Body of pancreas (tissue), 4 donors: Measurements from ENCODE around the gene ERC2. TPM values are rescaled to one million over a fixed set of nuclear protein-coding genes. Genes with fewer than 3 reads are reported as not detected.

ENCODE experiments used
- ATAC-seq: fragments of 150-250 bp; one replicate; pipeline ENCODE4 v1.9.1; 2016
- DNase-seq, 4 donors: peaks; one replicate each; pipeline ENCODE4 v3.0.0-alpha.2; 2019
- H3K27ac ChIP-seq, 4 donors: fragments of 200-600 bp; sonication (generic); 1 replicate in 3 of 4; 2 replicates in 1 of 4; pipeline versions ENCODE4 v1.5.1 to v1.6.1; 2016 to 2019; ENCODE audit warnings: mild to moderate bottlenecking in 1 of 4, mixed read lengths in 1 of 4, moderate library complexity in 1 of 4
- H3K27me3 ChIP-seq, 2 donors: fragments of 200-600 bp; sonication (generic); one replicate each; pipeline ENCODE4 v1.6.0; 2016; ENCODE audit warnings: mild to moderate bottlenecking in 1 of 2
- H3K36me3 ChIP-seq, 2 donors: fragments of 200-600 bp; sonication (generic); replicated peaks in 1 of 2; 2 replicates each; pipeline ENCODE4 v1.5.1; 2016; ENCODE audit warnings: low read depth in 2 of 2; ENCODE audit not compliant: insufficient read depth in 1 of 2
- H3K4me1 ChIP-seq: fragments of 200-600 bp; sonication (generic); one replicate; pipeline ENCODE4 v1.6.0; 2016
- H3K4me3 ChIP-seq, 2 donors: fragments of 200-600 bp; sonication (generic); 1 replicate in 1 of 2; 2 replicates in 1 of 2; pipeline ENCODE4 v1.5.1; 2016 to 2019
- H3K9me3 ChIP-seq, 3 donors: fragments of 200-600 bp; sonication (generic); 1 replicate in 2 of 3; 2 replicates in 1 of 3; pipeline ENCODE4 v1.5.1; 2016
- POLR2A ChIP-seq, 3 donors: fragments of 450-650 bp; IDR thresholded peaks; one replicate each; pipeline ENCODE4 v1.6.1; 2016; ENCODE audit warnings: antibody characterized with exemption in 3 of 3, mild to moderate bottlenecking in 2 of 3
- WGBS, 2 donors: methylation state at CpG; one replicate each; pipeline ENCODE4 v1.1.5; 2017; 5-methylcytosine and 5-hydroxymethylcytosine counted together
- intact Hi-C: fragments of 100-400 bp; cut with DNase I; formaldehyde crosslinking; loops from one replicate; pipeline ENCODE4 v1.15.1; 2023
- total RNA-seq, 2 donors: library from RNA; depleted of rRNA; stranded (reverse); fragments of >200 nt; gene quantifications; one replicate each; pipeline ENCODE4 v1.1.0, GENCODE V29; 2016
- TF ChIP-seq, protein P1 (sequence below), 7 experiments: fragments of 450-650 bp in 4 of 7; fragments of 200-600 bp in 3 of 7; sonication (generic) in 3 of 7; IDR thresholded peaks; one replicate each; pipeline ENCODE4 v1.5.1; 2016 to 2019; ENCODE audit warnings: antibody characterized with exemption in 7 of 7

ERC2 gene
- total RNA-seq, 2 donors from 2014 or later = 4.0 to 4.7 TPM

DNA sequence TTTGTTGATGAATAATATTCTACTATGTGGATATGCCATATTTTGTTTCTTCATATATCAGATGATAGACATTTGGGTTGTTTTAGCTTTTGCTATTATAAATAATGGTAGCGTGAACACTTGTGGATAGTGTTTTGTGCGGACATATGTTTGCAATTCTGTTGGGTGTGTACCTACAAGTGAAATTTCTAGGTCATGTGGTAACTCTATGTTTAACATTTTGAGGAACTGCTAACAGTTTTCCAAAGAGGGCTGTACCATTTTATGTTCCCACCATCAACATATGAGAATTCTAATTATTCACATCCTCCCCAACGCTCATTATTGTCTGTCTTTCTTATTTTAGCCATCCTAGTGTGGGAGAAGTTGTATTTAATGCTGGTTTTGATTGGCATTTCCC is 303.8 kb downstream of the ERC2 start:
- Histone ChIP-seq H3K36me3 (no peaks in the 10 kb centered on the region), H3K27me3 (no peaks in the 10 kb centered on the region), H3K9me3 (peaks cover 0 to 4% (median 0%) of the 10 kb centered on the region in 3 donors), H3K4me1 (no peaks in the 10 kb centered on the region), H3K27ac (no peak overlapping the region), H3K4me3 (no peak overlapping the region)
- WGBS, 2 donors = 84 to 85% methylated on average over 3 of the region's 3 CpGs
- ATAC-seq = no peak
- intact Hi-C loops = no loop called here
- TF ChIP-seq, protein P1, sequence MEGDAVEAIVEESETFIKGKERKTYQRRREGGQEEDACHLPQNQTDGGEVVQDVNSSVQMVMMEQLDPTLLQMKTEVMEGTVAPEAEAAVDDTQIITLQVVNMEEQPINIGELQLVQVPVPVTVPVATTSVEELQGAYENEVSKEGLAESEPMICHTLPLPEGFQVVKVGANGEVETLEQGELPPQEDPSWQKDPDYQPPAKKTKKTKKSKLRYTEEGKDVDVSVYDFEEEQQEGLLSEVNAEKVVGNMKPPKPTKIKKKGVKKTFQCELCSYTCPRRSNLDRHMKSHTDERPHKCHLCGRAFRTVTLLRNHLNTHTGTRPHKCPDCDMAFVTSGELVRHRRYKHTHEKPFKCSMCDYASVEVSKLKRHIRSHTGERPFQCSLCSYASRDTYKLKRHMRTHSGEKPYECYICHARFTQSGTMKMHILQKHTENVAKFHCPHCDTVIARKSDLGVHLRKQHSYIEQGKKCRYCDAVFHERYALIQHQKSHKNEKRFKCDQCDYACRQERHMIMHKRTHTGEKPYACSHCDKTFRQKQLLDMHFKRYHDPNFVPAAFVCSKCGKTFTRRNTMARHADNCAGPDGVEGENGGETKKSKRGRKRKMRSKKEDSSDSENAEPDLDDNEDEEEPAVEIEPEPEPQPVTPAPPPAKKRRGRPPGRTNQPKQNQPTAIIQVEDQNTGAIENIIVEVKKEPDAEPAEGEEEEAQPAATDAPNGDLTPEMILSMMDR (IDR thresholded peaks at IDR 0.05) = no peak
- TF ChIP-seq POLR2A (IDR thresholded peaks at IDR 0.05) = no peak
- no peak for DNase-seq

DNA sequence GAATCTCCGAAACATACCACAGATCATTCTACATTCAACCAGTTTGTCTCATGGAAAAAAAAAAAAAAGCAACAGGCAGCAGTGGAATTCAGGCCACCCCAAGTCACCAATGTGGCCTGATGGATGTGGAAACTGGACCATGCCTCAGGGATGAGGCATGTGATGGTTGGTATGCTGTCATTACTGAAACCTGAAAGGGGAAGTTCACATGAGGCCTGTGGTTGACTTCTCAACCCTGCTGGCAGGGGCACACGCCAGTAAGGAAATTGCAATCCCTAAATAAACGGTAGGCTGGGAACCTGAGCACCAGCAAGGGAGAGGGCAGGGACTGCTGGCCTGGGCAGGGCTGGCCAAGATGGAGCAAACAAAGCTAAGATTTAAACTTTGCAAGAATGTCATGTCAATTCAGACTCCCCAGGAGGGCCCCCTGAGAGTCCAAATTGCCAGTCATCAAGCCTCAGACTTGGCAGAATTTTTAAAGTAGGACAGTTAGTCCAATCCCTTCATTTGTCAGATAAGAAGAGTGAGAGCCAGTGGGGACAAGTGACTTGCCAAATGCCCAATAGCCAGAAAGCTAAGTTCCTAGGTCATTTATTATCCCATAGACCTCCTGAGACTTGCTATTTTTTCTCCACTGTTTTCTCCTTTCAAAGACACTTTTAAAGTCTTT is 310.4 kb downstream of the ERC2 start:
- Histone ChIP-seq H3K4me1 (no peaks in the 10 kb centered on the region), H3K9me3 (peaks cover 0 to 4% (median 0%) of the 10 kb centered on the region in 3 donors), H3K36me3 (no peaks in the 10 kb centered on the region), H3K27ac (no peak overlapping the region), H3K4me3 (no peak overlapping the region), H3K27me3 (no peaks in the 10 kb centered on the region)
- peak in 1 of 4 donors; percentile 26 for DNase-seq
- TF ChIP-seq, protein P1 (IDR thresholded peaks at IDR 0.05) = no peak
- TF ChIP-seq POLR2A (IDR thresholded peaks at IDR 0.05) = no peak
- no peak for ATAC-seq
- WGBS, 2 donors = 52 to 79% methylated on average over 3 of the region's 3 CpGs
- intact Hi-C loops = no loop called here

DNA sequence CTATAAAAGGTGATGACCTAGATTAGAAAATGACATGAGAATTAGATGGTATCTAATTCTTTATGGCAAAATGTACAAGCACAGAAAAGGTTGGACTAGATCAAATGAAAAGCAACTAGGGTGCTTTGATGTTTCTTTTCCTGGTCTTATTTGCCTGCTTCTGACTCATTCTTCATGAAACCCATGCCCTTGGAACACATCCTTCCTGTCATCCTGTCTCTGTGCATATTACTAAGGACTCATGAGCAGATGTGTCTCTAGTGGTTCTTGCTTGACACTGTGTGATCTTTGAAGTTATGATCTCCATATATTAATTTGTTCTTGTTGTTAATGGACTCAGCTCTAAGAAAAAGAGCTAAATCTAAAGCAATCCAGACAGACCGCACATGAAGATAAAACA is 314.0 kb downstream of the ERC2 start:
- no peaks in the 10 kb centered on the region for H3K27me3 ChIP-seq
- H3K4me1 ChIP-seq = no peaks in the 10 kb centered on the region
- TF ChIP-seq POLR2A (IDR thresholded peaks at IDR 0.05) = no peak
- TF ChIP-seq, protein P1 (IDR thresholded peaks at IDR 0.05) = no peak
- H3K9me3 ChIP-seq = no peaks in the 10 kb centered on the region
- no peak overlapping the region for H3K4me3 ChIP-seq
- no peak for ATAC-seq
- intact Hi-C loops = no loop called here
- no peak for DNase-seq
- H3K27ac ChIP-seq = no peak overlapping the region
- 97 to 100% methylated on average over 1 of the region's 1 CpG for WGBS, 2 donors
- H3K36me3 ChIP-seq = no peaks in the 10 kb centered on the region

DNA sequence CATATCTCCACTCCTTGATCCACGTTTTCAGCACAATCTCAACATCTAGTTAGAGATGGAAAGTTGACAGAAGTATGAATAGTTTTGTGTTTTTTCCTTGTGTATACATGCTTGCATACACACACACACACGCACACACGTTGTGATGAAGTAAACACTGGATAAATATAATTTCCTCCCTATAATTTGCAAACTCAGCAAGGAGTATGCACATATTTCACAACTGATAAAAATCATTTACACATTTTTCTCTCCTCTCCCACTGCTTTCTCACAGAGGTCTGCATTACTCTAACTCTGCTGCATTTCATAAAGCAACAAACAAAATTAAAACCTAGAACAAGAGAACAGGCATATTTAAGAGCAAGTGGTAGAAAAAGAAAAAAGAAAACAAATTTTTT is 320.9 kb downstream of the ERC2 start:
- no peak for DNase-seq
- no peak overlapping the region for H3K4me3 ChIP-seq
- intact Hi-C loops = no loop called here
- H3K36me3 ChIP-seq = no peaks in the 10 kb centered on the region
- WGBS, 2 donors = 48 to 49% methylated on average over 3 of the region's 3 CpGs
- no peak overlapping the region for H3K27ac ChIP-seq
- no peaks in the 10 kb centered on the region for H3K9me3 ChIP-seq
- TF ChIP-seq, protein P1 (IDR thresholded peaks at IDR 0.05) = no peak
- TF ChIP-seq POLR2A (IDR thresholded peaks at IDR 0.05) = no peak
- no peak for ATAC-seq
- no peaks in the 10 kb centered on the region for H3K4me1 ChIP-seq
- H3K27me3 ChIP-seq = no peaks in the 10 kb centered on the region

DNA sequence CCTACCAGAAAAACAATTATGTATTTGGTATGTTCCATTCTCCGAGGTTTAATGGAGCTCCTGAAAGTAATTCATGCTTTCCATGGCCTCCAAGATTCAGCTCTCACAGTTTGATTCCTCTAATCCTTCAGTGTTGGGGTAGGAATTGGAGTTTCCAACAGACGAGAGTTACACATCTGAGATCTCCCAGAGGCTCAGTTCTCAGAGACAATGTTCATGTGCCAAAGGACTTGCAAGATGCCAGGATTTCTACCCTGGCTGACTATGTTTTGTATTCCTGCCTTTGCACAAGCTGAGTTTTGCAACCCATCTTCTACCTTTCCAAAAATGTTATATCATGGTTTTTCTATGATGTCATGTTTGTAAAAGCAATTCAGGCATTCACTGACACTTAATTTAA is 322.9 kb downstream of the ERC2 start:
- Histone ChIP-seq H3K4me3 (no peak overlapping the region), H3K27me3 (no peaks in the 10 kb centered on the region), H3K4me1 (no peaks in the 10 kb centered on the region), H3K27ac (no peak overlapping the region), H3K9me3 (no peaks in the 10 kb centered on the region), H3K36me3 (no peaks in the 10 kb centered on the region)
- WGBS, 2 donors = 80 to 83% methylated on average over 2 of the region's 2 CpGs
- DNase-seq (no peak), ATAC-seq (no peak)
- TF ChIP-seq, protein P1 (IDR thresholded peaks at IDR 0.05) = no peak
- TF ChIP-seq POLR2A (IDR thresholded peaks at IDR 0.05) = no peak
- intact Hi-C loops = no loop called here
